ENCODE results near the gene SENP5.
"Not testable (repeated sequence)": the region's sequence is repeated elsewhere in the genome, so short reads cannot be mapped to it uniquely, and the experiment has no call there.

The SENP5 gene, protein sequence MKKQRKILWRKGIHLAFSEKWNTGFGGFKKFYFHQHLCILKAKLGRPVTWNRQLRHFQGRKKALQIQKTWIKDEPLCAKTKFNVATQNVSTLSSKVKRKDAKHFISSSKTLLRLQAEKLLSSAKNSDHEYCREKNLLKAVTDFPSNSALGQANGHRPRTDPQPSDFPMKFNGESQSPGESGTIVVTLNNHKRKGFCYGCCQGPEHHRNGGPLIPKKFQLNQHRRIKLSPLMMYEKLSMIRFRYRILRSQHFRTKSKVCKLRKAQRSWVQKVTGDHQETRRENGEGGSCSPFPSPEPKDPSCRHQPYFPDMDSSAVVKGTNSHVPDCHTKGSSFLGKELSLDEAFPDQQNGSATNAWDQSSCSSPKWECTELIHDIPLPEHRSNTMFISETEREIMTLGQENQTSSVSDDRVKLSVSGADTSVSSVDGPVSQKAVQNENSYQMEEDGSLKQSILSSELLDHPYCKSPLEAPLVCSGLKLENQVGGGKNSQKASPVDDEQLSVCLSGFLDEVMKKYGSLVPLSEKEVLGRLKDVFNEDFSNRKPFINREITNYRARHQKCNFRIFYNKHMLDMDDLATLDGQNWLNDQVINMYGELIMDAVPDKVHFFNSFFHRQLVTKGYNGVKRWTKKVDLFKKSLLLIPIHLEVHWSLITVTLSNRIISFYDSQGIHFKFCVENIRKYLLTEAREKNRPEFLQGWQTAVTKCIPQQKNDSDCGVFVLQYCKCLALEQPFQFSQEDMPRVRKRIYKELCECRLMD

DNA sequence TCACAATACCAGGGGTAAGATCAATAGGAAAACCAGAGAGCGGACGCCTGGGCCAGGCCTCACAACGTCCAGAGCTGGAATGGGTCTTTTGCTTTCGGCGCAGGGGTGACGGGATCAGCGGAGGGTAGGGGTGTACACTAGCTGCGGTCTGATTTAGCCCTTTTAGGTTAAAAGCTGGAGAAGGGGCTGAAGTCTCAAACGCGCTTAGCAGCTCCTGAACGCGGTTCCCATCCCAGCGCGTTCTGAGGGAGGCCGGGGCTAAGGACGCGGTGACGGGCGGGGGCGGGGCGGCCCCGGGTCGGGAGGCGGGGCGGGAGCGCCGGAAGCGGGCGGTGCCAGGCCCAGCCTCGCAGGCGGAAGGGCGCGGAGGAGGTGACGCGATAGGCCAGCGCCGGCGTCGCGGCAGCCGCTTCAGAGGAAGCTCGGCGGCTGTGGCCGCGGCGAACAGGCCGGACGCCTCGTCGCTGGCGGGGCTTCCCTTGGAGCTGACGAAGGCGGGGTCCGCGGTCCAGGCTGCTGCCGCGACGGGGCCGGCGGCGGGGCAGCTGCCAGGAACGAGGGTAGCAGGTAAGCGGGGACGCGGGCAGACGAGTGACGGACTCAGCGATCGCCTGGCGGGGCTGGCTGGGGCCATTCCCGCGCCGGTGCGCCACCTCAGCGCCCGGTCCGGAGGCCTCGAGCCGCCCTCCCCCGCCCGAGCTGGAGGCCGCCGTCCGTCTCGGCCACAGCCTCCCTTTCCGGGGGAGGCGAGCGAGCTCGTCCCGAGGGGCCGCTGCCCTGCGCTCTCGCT lies at the start of gene SENP5:
Gene SENP5, plus strand, starts transcription at position 414 of the 790 bp plus-strand sequence. CDS start 17,262 bp downstream, outside the sequence.
- no peaks in the 10 kb centered on the region for H3K27me3 ChIP-seq (ENCODE audit: low read depth, low read length)
- peaks cover 5 to 33% of the 10 kb centered on the region in 2 donors for H3K4me1 ChIP-seq (ENCODE audit: control insufficient read depth in 1 of 2, insufficient read depth in 2 of 2, low read length in 2 of 2)
- H3K9me3 ChIP-seq (ENCODE audit: control insufficient read depth in 1 of 2, low read length in 2 of 2) = no peaks in the 10 kb centered on the region
- peaks cover 0 to 6% of the 10 kb centered on the region in 2 donors for H3K36me3 ChIP-seq (ENCODE audit: control insufficient read depth in 1 of 2, insufficient read depth in 2 of 2, low read length in 2 of 2)
- peak within 1 kb of the TSS; percentile 94 to 96 for H3K4me3 ChIP-seq (ENCODE audit: low read depth in 1 of 2, low read length in 2 of 2)
- H3K27ac ChIP-seq (ENCODE audit: low read length) = peak within 1 kb of the TSS; percentile 96

DNA sequence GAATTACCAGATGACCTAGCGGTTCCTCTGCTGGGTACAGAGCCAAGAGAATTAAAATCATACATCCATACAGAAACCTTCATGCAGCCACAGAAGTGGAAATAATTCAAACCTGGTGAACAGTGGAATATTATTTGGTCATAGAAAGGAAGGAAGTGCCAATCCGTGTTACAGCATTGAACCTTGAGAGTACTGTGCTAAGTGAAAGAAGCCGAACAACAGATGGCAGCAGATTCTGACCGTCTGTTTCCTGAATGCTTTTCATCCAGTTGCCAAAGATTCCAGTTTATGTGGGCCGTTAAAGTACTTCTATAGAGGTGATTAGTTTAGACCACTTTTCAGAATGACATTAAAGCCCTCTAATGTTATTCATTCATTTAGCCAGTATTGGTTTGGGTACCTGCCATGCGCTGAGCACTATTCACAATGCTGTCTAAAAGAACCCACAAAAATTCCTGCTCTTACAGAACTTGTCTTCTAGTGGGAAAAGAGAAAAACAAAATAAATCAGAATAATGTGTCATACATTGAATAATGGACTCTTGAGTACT lies 45.8 kb upstream of the SENP5 start:
- H3K27me3 ChIP-seq (ENCODE audit: low read depth, low read length) = no peaks in the 10 kb centered on the region
- H3K27ac ChIP-seq (ENCODE audit: low read length) = no peak overlapping the region
- no peaks in the 10 kb centered on the region for H3K9me3 ChIP-seq (ENCODE audit: control insufficient read depth in 1 of 2, low read length in 2 of 2)
- no peaks in the 10 kb centered on the region for H3K4me1 ChIP-seq (ENCODE audit: control insufficient read depth in 1 of 2, insufficient read depth in 2 of 2, low read length in 2 of 2)
- H3K36me3 ChIP-seq (ENCODE audit: control insufficient read depth in 1 of 2, insufficient read depth in 2 of 2, low read length in 2 of 2) = peaks cover 61 to 75% of the 10 kb centered on the region in 2 donors
- no peak overlapping the region for H3K4me3 ChIP-seq (ENCODE audit: low read depth in 1 of 2, low read length in 2 of 2)

DNA sequence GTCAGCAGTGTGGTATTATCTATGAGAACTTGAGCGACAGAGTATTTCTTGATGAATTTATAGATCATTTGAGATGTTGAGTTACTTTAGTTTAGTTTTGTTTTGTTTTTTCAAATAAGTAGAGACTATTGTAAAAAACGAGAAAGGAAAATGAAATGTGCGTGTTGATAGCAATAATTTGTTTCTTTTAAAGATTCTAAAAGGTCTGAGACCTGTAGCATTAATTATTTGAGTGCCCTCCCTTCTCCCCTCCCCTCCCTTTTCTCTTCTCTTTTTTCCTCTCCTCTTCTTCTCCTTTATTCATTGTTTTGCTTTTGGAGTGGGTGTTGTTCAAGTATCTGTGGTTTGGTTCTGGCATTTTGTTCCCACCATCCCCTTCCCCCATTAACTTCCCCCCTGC lies 38.1 kb upstream of the SENP5 start:
- not testable (repeated sequence) for H3K4me1 ChIP-seq (ENCODE audit: control insufficient read depth in 1 of 2, insufficient read depth in 2 of 2, low read length in 2 of 2)
- H3K36me3 ChIP-seq (ENCODE audit: control insufficient read depth in 1 of 2, insufficient read depth in 2 of 2, low read length in 2 of 2) = peaks cover 25 to 44% of the 10 kb centered on the region in 2 donors

DNA sequence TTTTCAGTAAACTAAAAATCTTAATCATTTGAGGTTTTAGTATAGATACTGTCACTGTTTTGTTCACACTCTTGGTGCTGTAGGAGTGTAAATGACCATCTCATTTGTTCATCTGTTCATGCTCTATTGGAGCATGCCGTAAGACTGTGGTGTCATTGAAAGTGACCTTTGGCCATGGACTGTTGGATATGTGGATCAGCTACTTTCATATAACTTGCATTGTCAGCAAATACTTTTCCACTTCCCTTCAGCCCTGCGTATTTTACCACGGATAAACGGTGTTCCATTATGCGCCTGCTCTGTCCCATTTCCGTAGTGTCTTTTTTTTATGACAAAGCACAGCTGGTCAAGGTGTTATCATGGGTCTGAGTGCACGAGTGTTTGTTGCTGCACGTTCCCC lies 32.6 kb upstream of the SENP5 start:
- Histone ChIP-seq H3K36me3 (ENCODE audit: control insufficient read depth in 1 of 2, insufficient read depth in 2 of 2, low read length in 2 of 2) (peaks cover 6 to 13% of the 10 kb centered on the region in 2 donors), H3K9me3 (ENCODE audit: control insufficient read depth in 1 of 2, low read length in 2 of 2) (no peaks in the 10 kb centered on the region), H3K27me3 (ENCODE audit: low read depth, low read length) (no peaks in the 10 kb centered on the region), H3K4me1 (ENCODE audit: control insufficient read depth in 1 of 2, insufficient read depth in 2 of 2, low read length in 2 of 2) (no peaks in the 10 kb centered on the region), H3K4me3 (ENCODE audit: low read depth in 1 of 2, low read length in 2 of 2) (no peak overlapping the region), H3K27ac (ENCODE audit: low read length) (no peak overlapping the region)

More for the DNA sequence above, 38.1 kb upstream of the SENP5 start:
- H3K9me3 ChIP-seq (ENCODE audit: control insufficient read depth in 1 of 2, low read length in 2 of 2); H3K27me3 ChIP-seq (ENCODE audit: low read depth, low read length); H3K27ac ChIP-seq (ENCODE audit: low read length); H3K4me3 ChIP-seq (ENCODE audit: low read depth in 1 of 2, low read length in 2 of 2): not testable (repeated sequence)

DNA sequence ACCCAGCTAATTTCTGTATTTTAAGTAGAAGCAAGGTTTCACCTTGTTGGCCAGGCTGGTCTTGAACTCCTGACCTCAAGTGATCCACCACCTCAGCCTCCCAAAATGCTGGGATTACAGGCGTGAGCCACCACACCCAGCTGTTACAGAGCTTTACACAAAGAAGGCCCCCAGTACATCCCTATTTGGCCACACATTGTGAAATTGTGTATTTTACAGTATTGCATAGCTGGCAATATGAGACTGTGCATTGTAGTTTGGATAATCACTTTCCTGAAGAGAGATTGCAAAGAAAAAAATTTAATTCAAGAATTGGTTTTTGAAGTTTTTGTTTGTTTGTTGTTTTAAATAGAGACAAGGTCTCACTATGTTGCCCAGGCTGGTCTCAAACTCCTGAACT lies 31.1 kb upstream of the SENP5 start:
- not testable (repeated sequence) for H3K4me3 ChIP-seq (ENCODE audit: low read depth in 1 of 2, low read length in 2 of 2); H3K9me3 ChIP-seq (ENCODE audit: control insufficient read depth in 1 of 2, low read length in 2 of 2); H3K27me3 ChIP-seq (ENCODE audit: low read depth, low read length); H3K36me3 ChIP-seq (ENCODE audit: control insufficient read depth in 1 of 2, insufficient read depth in 2 of 2, low read length in 2 of 2); H3K4me1 ChIP-seq (ENCODE audit: control insufficient read depth in 1 of 2, insufficient read depth in 2 of 2, low read length in 2 of 2); H3K27ac ChIP-seq (ENCODE audit: low read length)

DNA sequence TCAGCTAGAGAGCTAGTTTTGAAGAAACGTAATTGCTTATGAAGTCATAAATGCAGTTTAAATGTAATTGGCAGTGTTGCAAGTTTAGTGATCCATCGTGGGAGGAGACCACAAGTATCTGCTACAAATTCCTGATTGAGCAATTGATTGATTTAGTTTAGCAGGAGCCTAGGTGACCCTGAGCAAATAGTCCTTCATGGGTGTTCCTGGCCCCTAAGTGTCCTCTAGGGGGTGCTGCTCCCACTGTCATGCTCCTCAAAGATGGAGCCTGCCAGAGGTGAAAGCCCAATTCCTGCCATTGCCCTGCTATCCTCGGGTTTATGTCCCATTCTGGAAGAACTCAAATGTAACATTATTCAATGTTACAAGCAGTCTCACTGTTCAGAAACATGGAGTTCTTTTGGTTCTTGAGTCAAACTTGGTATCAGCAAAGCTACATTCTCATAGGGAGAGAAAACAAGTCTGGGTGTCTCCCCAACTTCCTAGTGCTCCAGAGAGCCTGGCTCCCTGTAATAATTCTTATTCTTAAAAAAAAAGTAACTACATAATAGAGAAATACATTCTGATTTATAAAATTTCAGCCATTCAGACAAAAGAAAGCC lies 29.8 kb upstream of the SENP5 start:
- no peaks in the 10 kb centered on the region for H3K27me3 ChIP-seq (ENCODE audit: low read depth, low read length)
- no peak overlapping the region for H3K27ac ChIP-seq (ENCODE audit: low read length)
- no peaks in the 10 kb centered on the region for H3K9me3 ChIP-seq (ENCODE audit: control insufficient read depth in 1 of 2, low read length in 2 of 2)
- H3K4me3 ChIP-seq (ENCODE audit: low read depth in 1 of 2, low read length in 2 of 2) = no peak overlapping the region
- H3K36me3 ChIP-seq (ENCODE audit: control insufficient read depth in 1 of 2, insufficient read depth in 2 of 2, low read length in 2 of 2) = no peaks in the 10 kb centered on the region
- no peaks in the 10 kb centered on the region for H3K4me1 ChIP-seq (ENCODE audit: control insufficient read depth in 1 of 2, insufficient read depth in 2 of 2, low read length in 2 of 2)

DNA sequence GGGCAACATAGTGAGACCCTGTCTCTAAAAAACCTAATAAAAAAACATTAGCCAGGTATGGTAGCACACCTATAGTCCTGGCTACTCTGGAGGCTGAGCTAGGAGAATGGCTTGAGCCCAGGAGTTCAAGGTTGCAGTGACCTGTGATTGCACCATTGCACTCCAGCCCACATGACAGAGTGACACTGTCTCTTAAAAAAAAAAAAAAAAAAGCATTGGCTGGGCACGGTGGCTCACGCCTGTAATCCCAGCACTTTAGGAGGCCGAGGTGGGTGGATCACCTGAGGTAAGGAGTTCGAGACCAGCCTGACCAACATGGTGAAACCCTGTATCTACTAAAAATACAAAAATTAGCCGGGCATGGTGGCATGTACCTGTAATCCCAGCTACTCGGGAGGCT lies 28.4 kb upstream of the SENP5 start:
- not testable (repeated sequence) for H3K27me3 ChIP-seq (ENCODE audit: low read depth, low read length); H3K9me3 ChIP-seq (ENCODE audit: control insufficient read depth in 1 of 2, low read length in 2 of 2); H3K4me1 ChIP-seq (ENCODE audit: control insufficient read depth in 1 of 2, insufficient read depth in 2 of 2, low read length in 2 of 2); H3K4me3 ChIP-seq (ENCODE audit: low read depth in 1 of 2, low read length in 2 of 2); H3K36me3 ChIP-seq (ENCODE audit: control insufficient read depth in 1 of 2, insufficient read depth in 2 of 2, low read length in 2 of 2); H3K27ac ChIP-seq (ENCODE audit: low read length)

DNA sequence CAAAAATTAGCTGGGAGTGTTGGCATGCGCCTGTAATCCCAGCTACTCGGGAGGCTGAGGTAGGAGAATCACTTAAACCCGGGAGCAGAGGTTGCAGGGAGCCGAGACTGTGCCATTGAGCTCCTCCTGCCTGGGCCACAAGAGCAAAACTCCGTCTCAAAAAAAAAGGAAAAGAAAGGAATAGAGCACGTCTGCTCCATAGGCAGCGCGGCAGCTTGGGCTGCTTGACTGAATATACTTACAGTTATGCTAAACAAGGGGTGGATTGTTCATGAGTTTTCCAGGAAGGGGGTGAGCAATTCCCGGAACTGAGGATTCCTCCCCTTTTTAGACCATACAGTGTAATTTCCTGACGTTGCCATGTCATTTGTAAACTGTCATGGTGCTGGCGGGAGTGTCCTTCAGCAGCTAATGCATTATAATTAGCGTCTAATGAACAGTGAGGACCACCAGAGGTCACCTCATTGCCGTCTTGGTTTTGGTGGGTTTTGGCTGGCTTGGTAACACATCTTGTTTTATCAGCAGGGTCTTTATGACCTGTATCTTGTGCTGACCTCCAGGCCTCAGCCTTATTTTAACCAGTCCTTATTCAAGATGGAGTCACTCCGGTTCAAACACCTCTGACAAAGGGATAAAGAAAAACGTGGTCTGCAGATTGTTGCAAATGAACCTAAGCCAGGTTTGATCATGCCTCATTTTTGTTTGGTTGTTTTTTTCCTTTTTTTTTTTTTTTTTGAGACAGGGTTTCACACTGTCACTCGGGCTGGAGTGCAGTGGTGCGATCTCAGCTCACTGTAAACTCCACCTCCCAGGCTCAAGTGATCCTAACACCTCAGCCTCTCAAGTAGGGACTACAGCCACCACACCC lies 24.9 kb upstream of the SENP5 start:
- Histone ChIP-seq H3K27ac (ENCODE audit: low read length) (no peak overlapping the region), H3K36me3 (ENCODE audit: control insufficient read depth in 1 of 2, insufficient read depth in 2 of 2, low read length in 2 of 2) (no peaks in the 10 kb centered on the region), H3K4me3 (ENCODE audit: low read depth in 1 of 2, low read length in 2 of 2) (no peak overlapping the region), H3K9me3 (ENCODE audit: control insufficient read depth in 1 of 2, low read length in 2 of 2) (no peaks in the 10 kb centered on the region), H3K27me3 (ENCODE audit: low read depth, low read length) (no peaks in the 10 kb centered on the region), H3K4me1 (ENCODE audit: control insufficient read depth in 1 of 2, insufficient read depth in 2 of 2, low read length in 2 of 2) (no peaks in the 10 kb centered on the region)

DNA sequence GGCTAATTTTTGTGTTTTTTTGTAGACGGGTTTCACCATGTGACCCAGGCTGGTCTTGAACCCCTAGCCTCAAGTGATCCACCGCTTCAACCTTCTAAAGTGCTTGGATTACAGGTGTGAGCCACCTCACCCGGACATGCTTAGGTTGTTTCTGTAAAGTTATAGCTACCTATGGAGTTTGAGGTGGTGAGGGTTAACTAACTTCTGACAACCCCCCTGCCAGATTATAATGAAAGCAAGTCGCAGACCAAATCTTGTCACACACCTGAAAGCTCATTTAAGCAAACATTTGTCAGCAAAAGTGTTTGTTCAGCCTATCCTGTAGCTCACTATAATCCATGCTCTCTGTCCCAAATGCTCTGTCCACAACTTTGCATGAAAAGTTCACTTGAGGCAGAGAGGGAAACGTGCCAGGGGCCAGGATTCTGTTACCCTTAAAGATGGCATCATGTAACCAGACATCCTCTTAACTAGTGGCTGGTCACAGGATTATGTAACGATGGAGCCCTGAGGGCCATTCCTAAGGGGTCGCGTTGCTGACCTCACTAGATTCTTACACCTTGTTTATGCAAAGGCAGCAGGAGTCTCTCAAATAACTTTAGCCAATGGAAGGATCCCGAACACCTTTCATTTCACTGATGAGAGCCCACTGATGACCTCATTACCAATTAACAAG lies 24.1 kb upstream of the SENP5 start:
- no peaks in the 10 kb centered on the region for H3K4me1 ChIP-seq (ENCODE audit: control insufficient read depth in 1 of 2, insufficient read depth in 2 of 2, low read length in 2 of 2)
- no peaks in the 10 kb centered on the region for H3K27me3 ChIP-seq (ENCODE audit: low read depth, low read length)
- H3K36me3 ChIP-seq (ENCODE audit: control insufficient read depth in 1 of 2, insufficient read depth in 2 of 2, low read length in 2 of 2) = no peaks in the 10 kb centered on the region
- no peaks in the 10 kb centered on the region for H3K9me3 ChIP-seq (ENCODE audit: control insufficient read depth in 1 of 2, low read length in 2 of 2)
- no peak overlapping the region for H3K4me3 ChIP-seq (ENCODE audit: low read depth in 1 of 2, low read length in 2 of 2)
- no peak overlapping the region for H3K27ac ChIP-seq (ENCODE audit: low read length)
